Measurements from ENCODE around the gene PGBD5.

Gene PGBD5

GRCh38 chr1:230299191-230300006 lies 126.7 kb downstream of the PGBD5 start:
- DNase-seq: no peak

GRCh38 chr1:230295367-230295766 lies 130.8 kb downstream of the PGBD5 start:
- no peak for DNase-seq

DNA sequence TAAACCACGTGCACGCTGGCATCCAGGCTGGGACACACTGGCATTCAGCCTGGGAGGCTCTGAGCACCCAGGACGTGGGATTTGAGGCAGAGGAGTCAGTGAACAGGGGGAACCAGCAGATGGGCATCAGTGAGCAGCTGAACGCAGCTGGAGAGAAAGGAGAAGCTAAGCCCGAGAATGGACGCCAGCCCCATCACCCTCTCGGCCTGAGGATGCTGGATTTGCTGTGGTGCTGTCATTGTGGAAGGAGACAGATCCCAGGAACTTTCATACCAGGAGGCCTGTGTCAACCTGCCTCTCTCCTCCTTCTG lies 132.8 kb downstream of the PGBD5 start:
- DNase-seq: no peak

DNA sequence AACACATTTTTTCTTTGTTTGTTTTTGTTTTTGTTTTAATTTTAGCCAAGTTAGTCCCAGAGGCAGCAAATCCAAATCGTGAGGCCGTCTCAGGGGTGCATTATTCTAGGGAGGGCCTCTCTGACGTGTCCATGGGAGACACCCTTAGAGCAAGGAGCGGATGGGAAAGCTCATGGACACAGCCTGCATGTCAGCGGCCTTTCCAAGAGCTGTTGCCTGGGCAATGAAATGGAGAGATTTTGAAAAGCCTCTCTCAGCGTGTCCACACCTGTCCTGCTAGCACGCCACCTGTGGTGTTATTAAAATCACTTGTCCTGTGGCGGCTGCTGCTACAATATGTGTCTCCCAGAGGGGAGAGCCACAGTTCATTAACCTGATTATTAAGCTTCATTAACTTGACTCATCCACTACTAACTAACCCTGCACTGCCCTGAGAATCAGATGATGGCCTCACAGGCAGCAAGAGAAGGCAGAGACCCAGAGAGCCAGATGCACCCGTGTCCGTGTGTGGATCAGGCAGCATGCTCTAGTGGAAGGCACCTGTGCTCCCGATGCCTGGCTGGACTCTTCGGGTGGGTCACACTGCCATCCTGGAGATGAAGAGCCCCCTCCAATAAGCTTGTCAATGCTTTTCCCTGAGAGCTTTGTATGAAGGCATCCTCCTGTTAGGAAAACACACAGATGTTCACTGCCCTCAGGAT lies 133.3 kb downstream of the PGBD5 start:
- DNase-seq: peak; percentile 90

GRCh38 chr1:230291731-230292620 lies 134.2 kb downstream of the PGBD5 start:
- DNase-seq: no peak

DNA sequence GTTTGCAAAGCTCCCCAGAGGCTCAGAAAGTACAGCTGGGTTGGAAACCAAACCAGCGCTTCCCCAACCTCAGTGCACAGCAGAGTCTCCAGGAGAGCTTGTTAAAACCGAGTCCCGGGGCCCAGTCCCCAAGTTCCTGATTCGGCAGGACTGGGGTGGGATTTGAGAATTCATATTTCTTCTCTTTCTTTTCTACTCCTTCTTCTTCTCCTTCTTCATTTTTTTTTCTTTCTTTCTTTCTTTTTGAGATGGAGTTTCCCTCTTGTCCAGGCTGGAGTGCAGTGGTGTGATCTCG lies 136.8 kb downstream of the PGBD5 start:
- no peak for DNase-seq

DNA sequence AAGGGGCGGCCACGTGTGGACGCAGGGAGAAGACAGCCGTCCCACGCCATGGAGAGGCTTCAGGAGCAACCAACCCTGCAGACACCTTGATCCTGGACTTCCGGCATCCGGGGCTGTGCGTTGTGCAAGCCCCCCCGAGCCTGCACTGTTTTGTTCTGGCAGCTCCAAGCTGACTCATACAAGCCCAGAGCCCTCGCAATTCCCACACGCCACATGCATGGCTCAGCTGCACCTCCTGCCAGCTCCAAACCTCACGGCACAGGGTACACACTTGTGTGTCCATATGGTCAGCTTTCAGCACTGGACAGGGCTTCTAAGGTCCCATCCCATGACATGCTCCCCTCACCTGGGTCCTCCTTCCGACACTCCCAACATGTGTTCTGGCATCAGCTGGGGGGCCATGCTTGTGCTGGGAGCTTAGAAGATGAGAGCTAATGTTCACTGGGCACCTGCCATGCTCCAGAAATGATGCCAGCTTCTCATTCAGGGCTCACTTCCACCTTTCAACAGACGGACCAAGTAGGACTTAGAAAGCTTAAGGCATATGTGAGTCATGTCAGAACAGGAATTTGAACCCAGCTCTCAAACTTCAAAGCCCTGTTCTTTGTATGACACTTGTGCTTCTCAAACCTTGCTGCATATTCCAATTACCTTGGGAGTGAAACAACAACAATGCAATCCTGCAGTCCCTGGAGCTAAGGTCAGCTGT lies 137.3 kb downstream of the PGBD5 start:
- no peak for DNase-seq

GRCh38 chr1:230287674-230288315 lies 138.3 kb downstream of the PGBD5 start:
- DNase-seq: no peak

- DNase-seq: no peak
These were observed 139.3 kb downstream of the PGBD5 start for GRCh38 chr1:230286890-230287269.

GRCh38 chr1:230286166-230286889 lies 139.8 kb downstream of the PGBD5 start:
- DNase-seq: no peak

- no peak for DNase-seq
These were observed 140.8 kb downstream of the PGBD5 start for GRCh38 chr1:230285351-230285750.

GRCh38 chr1:230284891-230285290 lies 141.2 kb downstream of the PGBD5 start:
- no peak for DNase-seq

DNA sequence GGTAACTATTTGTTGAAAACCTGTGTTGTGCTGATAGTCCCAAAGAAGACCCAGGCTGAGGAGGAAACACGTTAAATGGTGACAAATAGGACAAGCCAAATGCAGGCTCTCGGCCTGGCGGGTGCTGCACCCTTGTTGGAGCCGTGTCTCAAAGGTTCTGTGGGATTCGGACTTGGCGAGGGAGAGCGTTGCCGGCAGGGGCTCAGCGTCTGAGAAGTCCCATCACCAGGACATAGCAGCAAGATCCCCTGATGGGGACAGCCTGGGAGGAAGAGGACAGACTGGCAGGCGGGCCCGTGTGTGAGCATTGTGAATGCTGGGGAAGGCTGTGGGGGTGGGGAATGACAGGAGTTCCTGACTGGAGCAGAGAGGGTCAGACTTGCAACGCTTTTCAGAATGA lies 142.5 kb downstream of the PGBD5 start:
- DNase-seq: no peak

GRCh38 chr1:230282157-230282556 lies 144.0 kb downstream of the PGBD5 start:
- peak; percentile 71 for DNase-seq

- no peak for DNase-seq
These were observed 144.6 kb downstream of the PGBD5 start for GRCh38 chr1:230281556-230281955.

GRCh38 chr1:230280906-230281413 lies 145.2 kb downstream of the PGBD5 start:
- DNase-seq: no peak

DNA sequence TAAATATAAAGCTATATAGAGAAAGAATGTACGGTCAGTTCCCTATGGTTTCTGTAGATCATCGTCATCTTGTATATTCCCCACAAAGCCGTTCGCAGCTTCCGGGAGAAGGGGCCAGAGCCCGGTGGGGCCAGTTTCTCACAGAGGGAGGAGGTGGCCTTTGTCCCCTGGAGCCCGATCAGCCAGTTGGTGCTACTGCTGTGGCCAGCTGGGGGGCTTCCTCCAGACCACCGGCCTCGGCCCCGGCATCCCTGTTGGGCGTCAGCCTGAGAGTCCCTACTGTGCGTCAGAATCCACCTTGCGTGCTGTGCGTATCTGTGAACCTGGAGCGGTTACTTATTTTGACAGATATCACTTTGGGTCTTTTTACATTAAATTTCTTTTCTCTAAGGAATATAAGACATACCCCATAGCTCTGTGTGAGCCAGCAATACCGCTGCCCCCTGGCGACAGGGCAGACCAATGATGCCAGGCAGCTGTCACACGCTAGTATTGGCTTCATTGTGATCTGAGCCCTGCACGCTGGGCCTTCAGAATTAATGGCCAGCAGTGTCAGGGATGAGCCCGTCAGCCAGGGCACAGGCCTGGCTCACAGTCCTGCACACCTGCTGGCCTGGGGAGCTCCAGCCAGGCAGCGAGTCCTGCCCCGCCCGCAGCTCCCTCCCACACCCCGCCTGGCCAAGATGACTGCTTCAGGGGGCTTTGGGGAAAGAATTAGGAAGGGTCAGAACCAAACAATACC lies 145.9 kb downstream of the PGBD5 start:
- DNase-seq: no peak

- no peak for DNase-seq
These were observed 146.6 kb downstream of the PGBD5 start for GRCh38 chr1:230279583-230279945.

- DNase-seq: no peak
These were observed 147.1 kb downstream of the PGBD5 start for GRCh38 chr1:230278871-230279582.

- DNase-seq: no peak
These were observed 147.8 kb downstream of the PGBD5 start for GRCh38 chr1:230278376-230278775.

Data from COR-L47 (cell line).